ENCODE data around the gene PLD4. TPM values are rescaled to one million over a fixed set of nuclear protein-coding genes. Genes with fewer than 3 reads are reported as not detected.

The PLD4 gene
- polyA plus RNA-seq, 3 donors = 12.2 to 15.5 (median 15.1) TPM

DNA sequence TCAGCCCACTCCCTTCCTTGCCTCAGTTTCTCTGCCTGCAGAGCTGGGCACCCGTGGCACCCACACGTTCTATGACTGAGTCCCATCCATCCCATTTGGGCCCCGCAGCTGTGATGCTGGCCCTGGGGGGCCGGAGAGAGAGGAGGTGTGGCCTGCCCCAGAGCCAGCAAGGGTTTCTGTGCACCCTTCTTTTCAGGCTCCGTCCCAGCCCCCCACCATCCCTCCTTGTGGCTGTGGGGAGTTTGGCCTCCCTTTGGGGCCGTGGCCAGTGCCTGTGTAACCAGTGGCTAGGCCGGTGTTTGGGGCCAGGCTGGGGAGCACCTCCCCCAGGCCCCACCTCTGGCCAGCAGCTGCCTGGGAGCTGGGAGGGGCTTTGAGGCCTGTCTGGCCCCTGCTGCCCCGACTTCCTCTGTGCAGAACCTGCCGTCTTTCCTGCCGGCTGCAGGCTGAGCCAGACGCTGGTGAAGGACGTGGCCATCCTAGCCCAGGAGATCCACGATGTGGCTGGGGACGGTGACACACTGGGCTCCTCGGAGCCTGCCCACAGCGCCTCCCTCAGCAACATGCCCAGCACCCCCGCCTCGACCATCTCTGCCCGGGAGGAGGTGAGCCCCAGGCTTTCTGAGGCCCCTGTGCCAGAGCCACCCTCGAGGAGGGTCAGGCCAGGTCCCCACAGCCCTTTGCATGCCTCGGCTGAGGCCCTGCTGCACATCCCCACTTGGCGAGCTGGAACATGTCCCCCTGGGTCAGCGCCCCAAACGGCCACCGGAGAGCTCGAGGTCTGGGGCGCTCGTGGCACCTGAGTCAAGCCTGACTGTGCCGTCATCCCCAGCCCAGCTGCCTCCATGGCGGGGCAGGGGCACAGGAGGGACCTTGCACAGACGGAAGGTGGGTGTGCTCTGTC, 31.9 kb upstream of the PLD4 start:
- Histone ChIP-seq H2AFZ (ENCODE audit: insufficient read depth, low read depth, low read length, poor library complexity, severe bottlenecking) (no peak overlapping the region), H3K36me3 (replicated peaks in 1 of 2; ENCODE audit: control insufficient read depth in 1 of 2, insufficient read depth in 2 of 2, low read length in 2 of 2) (no peaks in the 10 kb centered on the region), H4K20me1 (ENCODE audit: insufficient read depth, low read length) (no peaks in the 10 kb centered on the region), H3K9ac (ENCODE audit: insufficient read depth, low read length, poor library complexity, severe bottlenecking) (no peak overlapping the region), H3K27me3 (ENCODE audit: control insufficient read depth in 2 of 2, insufficient read depth in 2 of 2, low read length in 2 of 2) (no peaks in the 10 kb centered on the region), H3K9me3 (replicated peaks in 1 of 2; ENCODE audit: control insufficient read depth in 1 of 2, insufficient read depth in 1 of 2, low read length in 2 of 2) (no peaks in the 10 kb centered on the region), H3K4me1 (ENCODE audit: control insufficient read depth in 1 of 2, insufficient read depth in 2 of 2, low read length in 2 of 2) (no peaks in the 10 kb centered on the region), H3K4me2 (replicated peaks; ENCODE audit: extremely low read depth, low read length, poor library complexity, severe bottlenecking) (no peak overlapping the region), H3K79me2 (ENCODE audit: insufficient read depth, low read length) (no peaks in the 10 kb centered on the region), H3K27ac (ENCODE audit: low read depth in 1 of 2, low read length in 2 of 2) (no peak overlapping the region), H3K4me3 (replicated peaks in 1 of 3; ENCODE audit: low read depth in 2 of 3, low read length in 3 of 3) (no peak overlapping the region)
- peak in 1 of 3 donors; percentile 2 for DNase-seq
- intact Hi-C loops (cut with micrococcal nuclease) = no loop called here
- Mint-ChIP-seq H3K27ac (no peak overlapping the region), H3K4me3 (no peak overlapping the region), H3K9me3 (peaks cover 0 to 2% (median 0%) of the 10 kb centered on the region in 7 donors), H3K27me3 (ENCODE audit: low read depth in 3 of 3) (peaks cover 0 to 6% (median 1%) of the 10 kb centered on the region in 3 donors), H3K4me1 (no peaks in the 10 kb centered on the region), H3K36me3 (no peaks in the 10 kb centered on the region)
- WGBS (ENCODE audit: insufficient coverage) = 64% methylated on average over 23 of the region's 31 CpGs
- TF ChIP-seq, protein P1, sequence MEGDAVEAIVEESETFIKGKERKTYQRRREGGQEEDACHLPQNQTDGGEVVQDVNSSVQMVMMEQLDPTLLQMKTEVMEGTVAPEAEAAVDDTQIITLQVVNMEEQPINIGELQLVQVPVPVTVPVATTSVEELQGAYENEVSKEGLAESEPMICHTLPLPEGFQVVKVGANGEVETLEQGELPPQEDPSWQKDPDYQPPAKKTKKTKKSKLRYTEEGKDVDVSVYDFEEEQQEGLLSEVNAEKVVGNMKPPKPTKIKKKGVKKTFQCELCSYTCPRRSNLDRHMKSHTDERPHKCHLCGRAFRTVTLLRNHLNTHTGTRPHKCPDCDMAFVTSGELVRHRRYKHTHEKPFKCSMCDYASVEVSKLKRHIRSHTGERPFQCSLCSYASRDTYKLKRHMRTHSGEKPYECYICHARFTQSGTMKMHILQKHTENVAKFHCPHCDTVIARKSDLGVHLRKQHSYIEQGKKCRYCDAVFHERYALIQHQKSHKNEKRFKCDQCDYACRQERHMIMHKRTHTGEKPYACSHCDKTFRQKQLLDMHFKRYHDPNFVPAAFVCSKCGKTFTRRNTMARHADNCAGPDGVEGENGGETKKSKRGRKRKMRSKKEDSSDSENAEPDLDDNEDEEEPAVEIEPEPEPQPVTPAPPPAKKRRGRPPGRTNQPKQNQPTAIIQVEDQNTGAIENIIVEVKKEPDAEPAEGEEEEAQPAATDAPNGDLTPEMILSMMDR (IDR thresholded peaks at IDR 0.05) = no peak

DNA sequence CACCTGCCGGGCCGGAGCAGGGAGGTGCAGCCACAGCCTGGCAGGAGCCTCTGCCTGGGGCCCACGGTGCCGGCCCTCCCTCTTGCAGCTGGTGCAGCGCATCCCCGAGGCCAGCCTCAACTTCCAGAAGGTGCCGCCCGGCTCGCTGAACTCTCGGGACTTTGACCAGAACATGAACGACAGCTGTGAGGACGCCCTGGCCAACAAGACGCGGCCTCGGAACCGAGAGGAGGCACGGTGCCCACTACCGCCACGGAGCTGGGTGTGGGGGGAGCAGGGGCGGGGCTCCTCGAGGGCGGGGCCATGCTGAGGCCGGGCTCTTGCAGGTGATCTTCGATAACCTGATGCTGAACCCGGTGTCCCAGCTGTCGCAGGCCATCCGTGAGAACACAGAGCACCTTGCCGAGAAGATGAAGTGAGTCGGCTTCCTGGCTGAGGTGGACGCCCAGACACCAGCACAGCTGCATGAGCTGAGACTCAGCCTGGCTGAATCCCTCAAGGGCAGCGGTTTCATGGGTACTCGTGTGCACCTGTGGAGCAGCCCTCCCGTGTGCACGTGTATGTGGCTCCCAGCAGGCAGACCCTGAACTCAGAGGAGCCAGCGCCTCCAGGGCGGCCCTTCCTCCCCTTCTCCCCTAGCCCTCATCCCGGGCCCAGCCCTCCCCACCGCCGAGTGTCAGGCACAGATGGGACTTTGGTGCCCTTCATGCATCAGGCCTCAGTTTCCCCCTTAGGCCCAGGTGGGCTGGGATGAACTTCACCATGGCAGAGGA, 31.1 kb upstream of the PLD4 start:
- Histone ChIP-seq H3K4me2 (replicated peaks; ENCODE audit: extremely low read depth, low read length, poor library complexity, severe bottlenecking) (no peak overlapping the region), H3K36me3 (replicated peaks in 1 of 2; ENCODE audit: control insufficient read depth in 1 of 2, insufficient read depth in 2 of 2, low read length in 2 of 2) (no peaks in the 10 kb centered on the region), H3K4me1 (ENCODE audit: control insufficient read depth in 1 of 2, insufficient read depth in 2 of 2, low read length in 2 of 2) (no peaks in the 10 kb centered on the region), H3K79me2 (ENCODE audit: insufficient read depth, low read length) (no peaks in the 10 kb centered on the region), H3K9ac (ENCODE audit: insufficient read depth, low read length, poor library complexity, severe bottlenecking) (no peak overlapping the region), H3K4me3 (replicated peaks in 1 of 3; ENCODE audit: low read depth in 2 of 3, low read length in 3 of 3) (no peak overlapping the region), H3K27ac (ENCODE audit: low read depth in 1 of 2, low read length in 2 of 2) (no peak overlapping the region), H3K27me3 (ENCODE audit: control insufficient read depth in 2 of 2, insufficient read depth in 2 of 2, low read length in 2 of 2) (no peaks in the 10 kb centered on the region), H2AFZ (ENCODE audit: insufficient read depth, low read depth, low read length, poor library complexity, severe bottlenecking) (no peak overlapping the region), H4K20me1 (ENCODE audit: insufficient read depth, low read length) (no peaks in the 10 kb centered on the region), H3K9me3 (replicated peaks in 1 of 2; ENCODE audit: control insufficient read depth in 1 of 2, insufficient read depth in 1 of 2, low read length in 2 of 2) (no peaks in the 10 kb centered on the region)
- Mint-ChIP-seq H3K27me3 (ENCODE audit: low read depth in 3 of 3) (peaks cover 0 to 6% (median 1%) of the 10 kb centered on the region in 3 donors), H3K27ac (no peak overlapping the region), H3K4me1 (no peaks in the 10 kb centered on the region), H3K9me3 (peaks cover 0 to 2% (median 0%) of the 10 kb centered on the region in 7 donors), H3K36me3 (no peaks in the 10 kb centered on the region), H3K4me3 (no peak overlapping the region)
- WGBS (ENCODE audit: insufficient coverage) = 92% methylated on average over 33 of the region's 39 CpGs
- intact Hi-C loops (cut with micrococcal nuclease) = no loop called here
- TF ChIP-seq, protein P1 (IDR thresholded peaks at IDR 0.05) = no peak
- DNase-seq = peak in 1 of 3 donors; percentile 1
